ENCODE measurements around the gene ARID1A. TPM values are rescaled to one million over a fixed set of nuclear protein-coding genes. Genes with fewer than 3 reads are reported as not detected.

ARID1A gene
- total and polyA plus RNA-seq, 9 of the 15 experiments (the other 6 are each of a cell fraction or from before 2014, with no cell fraction given), result 8.3 to 88.3 (median 22.5) TPM

- no peak for TF ChIP-seq PATZ1 (CRISPR knock-in tag; IDR thresholded peaks at IDR 0.05; ENCODE audit: borderline replicate concordance)
Measured at GRCh38 chr1:26761217-26761616, 65.4 kb downstream of the ARID1A start (continued).

GRCh38 chr1:26767714-26768113 lies 71.9 kb downstream of the ARID1A start:
- Histone ChIP-seq H3K27ac (ENCODE audit: extremely low read depth, low read depth, low read length) (no peak overlapping the region), H3K4me2 (ENCODE audit: insufficient read depth, low read length) (no peak overlapping the region), H3K9ac (ENCODE audit: insufficient read depth in 1 of 2, low read depth in 2 of 2, low read length in 2 of 2) (no peak overlapping the region), H3K27me3 (ENCODE audit: control insufficient read depth in 2 of 2, insufficient read depth in 2 of 2, low read length in 2 of 2) (no peaks in the 10 kb centered on the region), H3K79me2 (ENCODE audit: control insufficient read depth, insufficient read depth, low read length) (peaks cover 39% of the 10 kb centered on the region), H3K9me3 (replicated peaks; ENCODE audit: control insufficient read depth, insufficient read depth, low read depth, low read length) (no peaks in the 10 kb centered on the region), H2AFZ (ENCODE audit: low read depth, low read length) (no peak overlapping the region), H3K36me3 (ENCODE audit: control insufficient read depth, insufficient read depth, low read length) (peaks cover 98% of the 10 kb centered on the region), H3K9me1 (ENCODE audit: control insufficient read depth, insufficient read depth, low read length) (no peaks in the 10 kb centered on the region), H3K4me1 (replicated peaks in 1 of 2; ENCODE audit: control insufficient read depth in 2 of 2, insufficient read depth in 2 of 2, low read length in 2 of 2) (peaks cover 18 to 22% of the 10 kb centered on the region in 2 experiments; a peak in 4 of 5 replicates), H4K20me1 (replicated peaks; ENCODE audit: control insufficient read depth, insufficient read depth, low read length) (peaks cover 6% of the 10 kb centered on the region; the same call in 1 of the 2 replicates), H3K4me3 (no peak overlapping the region)
- FAIRE-seq (no peak), ATAC-seq (no peak), DNase-seq (ENCODE audit: extremely low read depth in 1 of 4, low spot score in 3 of 4) (no peak)
- intact Hi-C loops (cut with micrococcal nuclease) (no loop called here), in situ Hi-C loops (cut with MboI) (no loop called here)
- ChIA-PET POLR2A (interaction anchor here (2.4 to 9.7 kb wide), 2 partner anchors 8 to 13 kb away, joined by 6 to 99 read pairs; no protein-coding TSS in a partner anchor), CTCF (ENCODE audit: low intra/inter-chr PET ratio) (no interaction called here)
- TF ChIP-seq FOXP4 (CRISPR knock-in tag; IDR thresholded peaks at IDR 0.05; ENCODE audit: borderline replicate concordance) (no peak), RBM22 (IDR thresholded peaks at IDR 0.05; ENCODE audit: low read depth, low read length, poor library complexity, severe bottlenecking) (peak; percentile 42), EGR1 (conservative IDR thresholded peaks at IDR 0.05) (peak; percentile 52)
- BruUV-seq (replicated peaks), result no TSS peak
- WGBS (ENCODE audit: insufficient coverage, low coverage, missing lambda C conversion rate), result 93% methylated on average over 4 of the region's 4 CpGs

All from K562 (cell line).